Nephron progenitor cell (in vitro differentiated cells): ENCODE measurements around the gene ETV5.

Experiments used
- DNase-seq: peaks from one replicate; pipeline ENCODE4 v3.0.0; 2021
- H3K27ac Mint-ChIP-seq: 2 replicates; pipeline ENCODE4 v1.8.0; 2021; ENCODE audit warnings: mild to moderate bottlenecking, moderate library complexity, mixed read lengths
- H3K27me3 Mint-ChIP-seq: 2 replicates; pipeline ENCODE4 v1.8.0; 2021; ENCODE audit warnings: mild to moderate bottlenecking, low read depth, mixed read lengths; ENCODE audit not compliant: poor library complexity
- H3K36me3 Mint-ChIP-seq: 2 replicates; pipeline ENCODE4 v1.8.0; 2021; ENCODE audit warnings: low read depth, mixed read lengths
- H3K4me1 Mint-ChIP-seq: 2 replicates; pipeline ENCODE4 v1.8.0; 2021; ENCODE audit warnings: mixed read lengths
- H3K4me3 Mint-ChIP-seq: 2 replicates; pipeline ENCODE4 v1.8.0; 2021; ENCODE audit warnings: mild to moderate bottlenecking, moderate library complexity, mixed read lengths
- H3K9me3 Mint-ChIP-seq: 2 replicates; pipeline ENCODE4 v1.8.0; 2021; ENCODE audit warnings: mild to moderate bottlenecking, moderate library complexity, mixed read lengths
- TF ChIP-seq, protein P1 (sequence below): fragments of 200-600 bp; sonication (generic); IDR thresholded peaks from 2 replicates; pipeline ENCODE4 v1.5.0; 2021; ENCODE audit warnings: antibody characterized with exemption

The ETV5 gene

GRCh38 chr3:186128158-186128557 is 19.3 kb upstream of the ETV5 start:
- no peak overlapping the region for H3K27ac Mint-ChIP-seq
- H3K4me1 Mint-ChIP-seq: peaks cover 79% of the 10 kb centered on the region
- no peak overlapping the region for H3K4me3 Mint-ChIP-seq
- H3K27me3 Mint-ChIP-seq: peaks cover 15% of the 10 kb centered on the region
- TF ChIP-seq, protein P1, sequence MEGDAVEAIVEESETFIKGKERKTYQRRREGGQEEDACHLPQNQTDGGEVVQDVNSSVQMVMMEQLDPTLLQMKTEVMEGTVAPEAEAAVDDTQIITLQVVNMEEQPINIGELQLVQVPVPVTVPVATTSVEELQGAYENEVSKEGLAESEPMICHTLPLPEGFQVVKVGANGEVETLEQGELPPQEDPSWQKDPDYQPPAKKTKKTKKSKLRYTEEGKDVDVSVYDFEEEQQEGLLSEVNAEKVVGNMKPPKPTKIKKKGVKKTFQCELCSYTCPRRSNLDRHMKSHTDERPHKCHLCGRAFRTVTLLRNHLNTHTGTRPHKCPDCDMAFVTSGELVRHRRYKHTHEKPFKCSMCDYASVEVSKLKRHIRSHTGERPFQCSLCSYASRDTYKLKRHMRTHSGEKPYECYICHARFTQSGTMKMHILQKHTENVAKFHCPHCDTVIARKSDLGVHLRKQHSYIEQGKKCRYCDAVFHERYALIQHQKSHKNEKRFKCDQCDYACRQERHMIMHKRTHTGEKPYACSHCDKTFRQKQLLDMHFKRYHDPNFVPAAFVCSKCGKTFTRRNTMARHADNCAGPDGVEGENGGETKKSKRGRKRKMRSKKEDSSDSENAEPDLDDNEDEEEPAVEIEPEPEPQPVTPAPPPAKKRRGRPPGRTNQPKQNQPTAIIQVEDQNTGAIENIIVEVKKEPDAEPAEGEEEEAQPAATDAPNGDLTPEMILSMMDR: no peak
- no peaks in the 10 kb centered on the region for H3K36me3 Mint-ChIP-seq
- H3K9me3 Mint-ChIP-seq: no peaks in the 10 kb centered on the region
- DNase-seq: no peak

DNA sequence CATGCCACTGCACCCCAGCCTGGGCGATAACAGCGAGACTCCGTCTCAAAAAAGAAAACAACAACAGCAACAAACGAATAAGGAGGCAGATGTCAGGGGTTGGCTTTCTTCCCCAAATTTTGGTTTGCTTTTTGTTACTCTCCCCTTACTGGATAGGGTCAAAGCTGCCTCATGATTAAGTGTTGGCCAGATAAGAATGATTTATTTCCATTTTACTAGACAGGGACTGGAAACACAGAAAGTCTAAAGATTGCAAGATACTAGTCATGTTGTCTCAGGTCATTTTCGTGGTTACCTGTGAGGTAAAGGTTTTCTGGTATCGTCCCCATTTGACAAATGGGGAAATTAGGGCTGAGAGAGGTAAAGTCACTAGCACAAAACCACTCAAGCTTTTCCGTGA is 18.6 kb upstream of the ETV5 start:
- no peak overlapping the region for H3K27ac Mint-ChIP-seq
- no peaks in the 10 kb centered on the region for H3K36me3 Mint-ChIP-seq
- DNase-seq: no peak
- TF ChIP-seq, protein P1: no peak
- H3K9me3 Mint-ChIP-seq: no peaks in the 10 kb centered on the region
- H3K27me3 Mint-ChIP-seq: peaks cover 12% of the 10 kb centered on the region
- no peak overlapping the region for H3K4me3 Mint-ChIP-seq
- peaks cover 84% of the 10 kb centered on the region for H3K4me1 Mint-ChIP-seq

DNA sequence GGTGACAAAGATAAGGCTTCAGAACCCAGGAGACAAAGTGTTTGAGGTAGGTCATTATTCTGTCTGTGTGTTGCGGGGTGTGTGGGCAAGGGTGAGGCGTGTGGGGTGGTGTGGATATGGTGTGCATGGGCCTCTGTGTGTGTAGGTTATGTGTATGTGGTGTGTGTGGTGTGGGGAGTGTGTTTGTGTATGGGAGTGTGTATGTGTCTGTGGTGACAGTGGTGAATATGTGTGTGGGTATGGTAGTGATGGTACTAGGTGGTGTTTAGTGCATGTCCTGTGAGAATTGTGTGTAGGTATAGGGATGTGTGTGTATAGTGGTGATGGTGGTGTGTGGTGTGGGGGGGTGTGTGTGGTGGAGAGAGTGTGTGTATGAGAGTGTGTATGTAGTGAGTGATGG is 16.2 kb upstream of the ETV5 start:
- Mint-ChIP-seq H3K27me3 (peaks cover 10% of the 10 kb centered on the region), H3K4me1 (peaks cover 85% of the 10 kb centered on the region), H3K36me3 (no peaks in the 10 kb centered on the region), H3K4me3 (no peak overlapping the region), H3K27ac (peak overlapping the region; percentile 81), H3K9me3 (no peaks in the 10 kb centered on the region)
- TF ChIP-seq, protein P1: no peak
- DNase-seq: no peak

GRCh38 chr3:186124592-186124991 is 15.7 kb upstream of the ETV5 start:
- TF ChIP-seq, protein P1: no peak
- Mint-ChIP-seq H3K4me1 (peaks cover 84% of the 10 kb centered on the region), H3K4me3 (peak overlapping the region; percentile 13), H3K27me3 (peaks cover 11% of the 10 kb centered on the region), H3K9me3 (no peaks in the 10 kb centered on the region), H3K27ac (peak overlapping the region; percentile 94), H3K36me3 (no peaks in the 10 kb centered on the region)
- DNase-seq: no peak

DNA sequence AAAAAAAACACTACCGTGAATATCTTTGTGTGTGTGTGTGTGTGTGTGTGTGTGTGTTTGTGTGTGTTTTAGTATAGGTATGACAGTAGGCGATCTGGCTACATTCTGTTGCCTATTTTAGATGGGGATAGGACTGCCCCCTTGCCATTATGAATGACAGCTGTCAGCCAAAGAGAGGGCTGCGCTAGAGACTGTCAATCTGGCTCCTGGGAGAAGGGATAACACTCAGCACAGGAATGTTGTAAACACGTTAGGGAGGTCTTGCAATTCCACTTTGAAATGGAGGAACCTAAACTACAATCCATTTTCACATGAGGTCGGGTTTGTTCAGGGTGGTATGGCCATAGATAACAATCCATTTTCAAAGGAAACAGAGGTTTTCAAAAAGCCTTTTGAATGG is 14.1 kb upstream of the ETV5 start:
- Mint-ChIP-seq H3K27ac (no peak overlapping the region), H3K4me3 (no peak overlapping the region), H3K27me3 (peaks cover 20% of the 10 kb centered on the region), H3K4me1 (peaks cover 80% of the 10 kb centered on the region), H3K36me3 (no peaks in the 10 kb centered on the region), H3K9me3 (no peaks in the 10 kb centered on the region)
- TF ChIP-seq, protein P1: no peak
- DNase-seq: no peak

DNA sequence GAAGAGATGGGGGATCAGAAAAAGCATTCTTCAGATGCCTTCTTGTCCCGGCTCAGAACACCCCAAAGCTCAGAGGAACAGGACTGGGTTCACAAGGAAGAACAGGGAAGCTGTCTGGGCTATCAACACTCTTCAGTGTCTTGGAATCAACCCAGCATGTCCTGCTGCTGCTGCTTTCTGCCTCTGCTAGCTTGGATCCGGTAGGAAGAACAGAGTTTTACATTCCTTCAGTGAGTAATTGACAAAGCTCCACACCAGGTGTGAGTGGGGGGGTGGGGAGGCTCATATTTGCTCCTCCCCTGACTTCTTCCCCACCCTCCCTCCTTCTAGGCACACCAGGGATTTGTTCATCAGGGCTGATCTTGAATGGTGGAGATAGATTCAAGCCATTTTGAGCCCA is 13.1 kb upstream of the ETV5 start:
- no peak overlapping the region for H3K4me3 Mint-ChIP-seq
- H3K27me3 Mint-ChIP-seq: peaks cover 22% of the 10 kb centered on the region
- H3K27ac Mint-ChIP-seq: no peak overlapping the region
- DNase-seq: no peak
- no peaks in the 10 kb centered on the region for H3K36me3 Mint-ChIP-seq
- H3K9me3 Mint-ChIP-seq: no peaks in the 10 kb centered on the region
- peaks cover 77% of the 10 kb centered on the region for H3K4me1 Mint-ChIP-seq
- TF ChIP-seq, protein P1: no peak
